WERI-Rb-1 (cell line): ENCODE measurements around the gene TPX2.

Source experiments
- DNase-seq: peaks from one replicate; pipeline ENCODE4 v3.0.0-alpha.2; 2020
- H3K27ac ChIP-seq: fragments of 250-450 bp; sonication (Bioruptor Pico); 2 replicates; pipeline ENCODE4 v1.5.1; 2020; ENCODE audit warnings: mild to moderate bottlenecking, moderate library complexity
- H3K27me3 ChIP-seq: fragments of 250-450 bp; sonication (Bioruptor Pico); 2 replicates; pipeline ENCODE4 v1.5.1; 2021; ENCODE audit warnings: mild to moderate bottlenecking, low read depth, moderate library complexity; ENCODE audit not compliant: insufficient read depth, severe bottlenecking
- H3K36me3 ChIP-seq: fragments of 250-450 bp; sonication (Bioruptor Pico); 2 replicates; pipeline ENCODE4 v1.5.1; 2020; ENCODE audit warnings: mild to moderate bottlenecking, moderate library complexity
- H3K4me3 ChIP-seq: 2 replicates; pipeline ENCODE4 v1.5.1; 2011; ENCODE audit warnings: low read depth, mild to moderate bottlenecking, control low read depth, low read length
- H3K9me3 ChIP-seq: fragments of 250-450 bp; sonication (Bioruptor Pico); 2 replicates; pipeline ENCODE4 v1.5.1; 2021; ENCODE audit warnings: mild to moderate bottlenecking, moderate library complexity; ENCODE audit not compliant: severe bottlenecking
- TF ChIP-seq, protein P1 (sequence below): IDR thresholded peaks from 2 replicates; pipeline ENCODE4 v1.5.1; 2011; ENCODE audit warnings: low read depth, mild to moderate bottlenecking, control low read depth, inconsistent platforms, low read length

Gene TPX2

DNA sequence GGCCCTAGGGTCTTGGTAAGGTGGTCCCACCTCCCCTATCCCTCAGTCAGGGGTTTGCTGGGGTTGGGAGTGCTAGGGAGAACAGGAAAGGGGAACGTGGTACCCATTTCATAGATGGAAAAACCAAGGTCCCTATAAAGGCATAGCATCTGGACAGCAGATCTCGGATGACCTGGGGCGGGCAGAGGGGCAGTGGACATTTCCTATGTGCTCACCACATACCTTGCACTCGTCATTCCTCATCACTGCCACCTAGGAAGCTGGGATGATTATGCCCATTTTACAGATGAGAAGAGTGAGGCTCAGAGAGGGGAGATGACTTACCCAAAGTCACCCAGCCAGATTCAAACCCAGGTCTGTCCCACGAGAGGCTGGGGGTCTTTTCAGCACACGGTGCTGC is 92.1 kb downstream of the TPX2 start:
- no peaks in the 10 kb centered on the region for H3K27me3 ChIP-seq
- TF ChIP-seq, protein P1, sequence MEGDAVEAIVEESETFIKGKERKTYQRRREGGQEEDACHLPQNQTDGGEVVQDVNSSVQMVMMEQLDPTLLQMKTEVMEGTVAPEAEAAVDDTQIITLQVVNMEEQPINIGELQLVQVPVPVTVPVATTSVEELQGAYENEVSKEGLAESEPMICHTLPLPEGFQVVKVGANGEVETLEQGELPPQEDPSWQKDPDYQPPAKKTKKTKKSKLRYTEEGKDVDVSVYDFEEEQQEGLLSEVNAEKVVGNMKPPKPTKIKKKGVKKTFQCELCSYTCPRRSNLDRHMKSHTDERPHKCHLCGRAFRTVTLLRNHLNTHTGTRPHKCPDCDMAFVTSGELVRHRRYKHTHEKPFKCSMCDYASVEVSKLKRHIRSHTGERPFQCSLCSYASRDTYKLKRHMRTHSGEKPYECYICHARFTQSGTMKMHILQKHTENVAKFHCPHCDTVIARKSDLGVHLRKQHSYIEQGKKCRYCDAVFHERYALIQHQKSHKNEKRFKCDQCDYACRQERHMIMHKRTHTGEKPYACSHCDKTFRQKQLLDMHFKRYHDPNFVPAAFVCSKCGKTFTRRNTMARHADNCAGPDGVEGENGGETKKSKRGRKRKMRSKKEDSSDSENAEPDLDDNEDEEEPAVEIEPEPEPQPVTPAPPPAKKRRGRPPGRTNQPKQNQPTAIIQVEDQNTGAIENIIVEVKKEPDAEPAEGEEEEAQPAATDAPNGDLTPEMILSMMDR: no peak
- H3K9me3 ChIP-seq: no peaks in the 10 kb centered on the region
- H3K4me3 ChIP-seq: no peak overlapping the region
- no peak for DNase-seq
- no peak overlapping the region for H3K27ac ChIP-seq
- no peaks in the 10 kb centered on the region for H3K36me3 ChIP-seq

DNA sequence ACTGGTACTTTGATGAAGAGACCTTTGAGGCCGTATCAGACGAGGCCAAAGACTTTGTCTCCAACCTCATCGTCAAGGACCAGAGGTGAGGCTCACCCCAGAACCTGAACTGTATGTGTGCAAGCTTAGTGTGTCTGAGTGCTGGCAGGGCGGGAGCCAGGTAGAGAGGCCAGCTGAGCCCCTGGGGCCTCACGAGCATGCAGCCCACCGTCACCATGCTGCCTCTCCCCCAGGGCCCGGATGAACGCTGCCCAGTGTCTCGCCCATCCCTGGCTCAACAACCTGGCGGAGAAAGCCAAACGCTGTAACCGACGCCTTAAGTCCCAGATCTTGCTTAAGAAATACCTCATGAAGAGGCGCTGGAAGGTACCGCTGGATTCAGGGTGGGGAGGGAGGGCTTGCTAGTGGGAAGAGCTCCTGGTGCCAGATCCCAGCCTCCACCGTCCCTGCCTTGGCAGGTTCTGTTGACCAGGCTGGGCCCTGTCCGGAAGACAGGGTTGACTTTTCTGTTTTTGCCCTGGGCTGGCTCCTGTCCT is 92.7 kb downstream of the TPX2 start:
- H3K27me3 ChIP-seq: no peaks in the 10 kb centered on the region
- H3K27ac ChIP-seq: no peak overlapping the region
- DNase-seq: no peak
- H3K36me3 ChIP-seq: no peaks in the 10 kb centered on the region
- no peak overlapping the region for H3K4me3 ChIP-seq
- no peaks in the 10 kb centered on the region for H3K9me3 ChIP-seq
- TF ChIP-seq, protein P1: no peak

DNA sequence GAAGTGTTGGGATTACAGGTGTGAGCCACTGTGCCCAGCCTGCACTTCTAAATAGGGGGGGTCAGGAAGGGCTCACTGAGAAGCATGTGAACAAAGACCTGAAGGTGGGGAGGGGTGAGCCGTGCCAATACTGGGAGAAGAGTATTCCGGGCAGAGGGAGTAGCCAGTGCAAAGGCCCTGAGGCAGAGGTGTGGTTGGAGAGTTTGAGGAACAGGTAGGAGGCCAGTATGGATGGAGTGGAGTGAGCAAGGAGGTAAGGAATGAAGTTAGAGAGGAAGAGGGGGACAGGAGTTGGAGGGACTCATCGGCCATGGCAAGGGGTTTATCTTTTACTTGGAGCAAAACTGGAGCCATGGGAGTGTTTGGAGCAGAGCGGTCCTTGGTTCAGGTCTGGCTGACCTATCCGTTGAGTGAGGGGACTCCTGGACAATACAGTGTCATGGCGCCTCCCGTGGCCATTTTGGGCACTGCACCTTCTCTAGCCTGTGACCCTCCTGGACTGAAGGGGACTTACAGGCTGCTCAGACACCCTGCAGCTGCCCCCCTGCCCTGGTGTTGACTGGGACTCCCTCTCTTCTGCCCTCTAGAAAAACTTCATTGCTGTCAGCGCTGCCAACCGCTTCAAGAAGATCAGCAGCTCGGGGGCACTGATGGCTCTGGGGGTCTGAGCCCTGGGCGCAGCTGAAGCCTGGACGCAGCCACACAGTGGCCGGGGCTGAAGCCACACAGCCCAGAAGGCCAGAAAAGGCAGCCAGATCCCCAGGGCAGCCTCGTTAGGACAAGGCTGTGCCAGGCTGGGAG is 94.2 kb downstream of the TPX2 start:
- Histone ChIP-seq H3K4me3 (no peak overlapping the region), H3K9me3 (no peaks in the 10 kb centered on the region), H3K27me3 (no peaks in the 10 kb centered on the region), H3K27ac (peak overlapping the region; percentile 55), H3K36me3 (no peaks in the 10 kb centered on the region)
- TF ChIP-seq, protein P1: peak; percentile 96
- peak; percentile 86 for DNase-seq

DNA sequence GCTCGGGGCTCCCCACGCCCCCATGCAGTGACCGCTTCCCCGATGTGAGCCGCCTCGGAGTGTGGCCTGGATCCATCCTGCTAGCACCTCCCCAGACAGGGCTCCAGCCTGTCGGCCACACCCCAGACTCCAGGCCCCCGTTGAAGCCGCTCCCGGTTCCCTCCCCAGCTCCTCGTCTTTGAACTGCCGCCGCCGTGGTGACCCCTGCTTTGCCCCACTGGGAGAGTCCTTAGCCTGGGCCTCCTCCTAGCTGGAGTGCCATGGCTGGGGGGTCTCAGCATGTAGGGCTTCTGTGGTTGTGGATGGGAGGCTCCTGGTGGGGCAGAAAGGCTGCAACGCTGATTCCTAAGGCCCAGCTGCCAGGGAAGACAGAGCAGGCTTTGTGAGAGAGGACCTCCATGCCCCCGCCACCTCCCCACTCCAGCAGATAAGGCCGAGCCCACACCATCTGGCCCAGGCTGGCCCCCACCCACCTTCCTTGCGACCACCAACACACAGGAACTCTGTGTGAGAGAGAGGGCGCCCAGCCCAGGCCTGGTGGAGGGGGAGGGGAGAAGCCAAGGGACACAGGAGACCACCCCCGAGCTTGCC is 94.9 kb downstream of the TPX2 start:
- TF ChIP-seq, protein P1: no peak
- peak overlapping the region; percentile 55 for H3K27ac ChIP-seq
- no peaks in the 10 kb centered on the region for H3K27me3 ChIP-seq
- H3K36me3 ChIP-seq: no peaks in the 10 kb centered on the region
- DNase-seq: peak; percentile 29
- H3K9me3 ChIP-seq: no peaks in the 10 kb centered on the region
- H3K4me3 ChIP-seq: no peak overlapping the region

DNA sequence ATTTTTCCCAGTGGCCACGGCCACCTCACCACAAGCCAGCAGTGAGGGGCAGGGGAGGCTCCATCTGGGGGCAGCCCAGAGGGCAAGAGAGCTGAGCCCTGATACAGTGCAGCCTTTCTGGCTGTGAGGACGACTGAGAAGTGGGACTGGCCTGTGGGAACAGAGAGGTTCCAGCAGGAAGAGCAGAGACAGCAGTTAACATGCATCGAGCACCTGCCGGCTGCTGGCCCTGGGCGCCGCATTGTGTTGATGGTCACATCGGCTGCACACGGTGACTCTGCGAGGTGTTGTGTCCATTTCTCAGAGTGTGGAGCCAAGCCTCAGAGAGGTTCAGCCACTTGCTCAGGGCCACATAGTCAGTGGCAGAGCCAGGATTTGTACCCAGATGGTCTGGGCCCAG is 96.5 kb downstream of the TPX2 start:
- TF ChIP-seq, protein P1: no peak
- H3K27ac ChIP-seq: no peak overlapping the region
- no peaks in the 10 kb centered on the region for H3K36me3 ChIP-seq
- H3K27me3 ChIP-seq: no peaks in the 10 kb centered on the region
- no peak for DNase-seq
- no peaks in the 10 kb centered on the region for H3K9me3 ChIP-seq
- no peak overlapping the region for H3K4me3 ChIP-seq
